Body of pancreas (tissue), 4 donors: ENCODE data around the gene SLC9A9.

Experiments used
- CTCF ChIP-seq, 7 experiments: fragments of 450-650 bp in 4 of 7; fragments of 200-600 bp in 3 of 7; sonication (generic) in 3 of 7; IDR thresholded peaks; one replicate each; pipeline ENCODE4 v1.5.1; 2016 to 2019; ENCODE audit warnings: antibody characterized with exemption in 7 of 7
- POLR2A ChIP-seq, 3 donors: fragments of 450-650 bp; IDR thresholded peaks; one replicate each; pipeline ENCODE4 v1.6.1; 2016; ENCODE audit warnings: antibody characterized with exemption in 3 of 3, mild to moderate bottlenecking in 2 of 3

- TF ChIP-seq POLR2A (IDR thresholded peaks at IDR 0.05), result no peak
- TF ChIP-seq CTCF (IDR thresholded peaks at IDR 0.05), result no peak
Observed at GRCh38 chr3:143344516-143345165, 503.6 kb downstream of the SLC9A9 start.
